Glutamatergic neuron (in vitro differentiated cells): ENCODE results near the gene ZNF777. TPM values are rescaled to one million over a fixed set of nuclear protein-coding genes. Genes with fewer than 3 reads are reported as not detected.
"Not testable (repeated sequence)": the region's sequence is repeated elsewhere in the genome, so short reads cannot be mapped to it uniquely, and the experiment has no call there.

Source experiments
- DNase-seq: peaks from one replicate; pipeline ENCODE4 v3.0.0; 2022
- H3K27ac Mint-ChIP-seq: one replicate; pipeline ENCODE4 v1.8.0; 2020; ENCODE audit warnings: mild to moderate bottlenecking, mixed read lengths, inconsistent platforms; ENCODE audit not compliant: unreplicated experiment
- H3K27me3 Mint-ChIP-seq: one replicate; pipeline ENCODE4 v1.8.0; 2020; ENCODE audit warnings: mild to moderate bottlenecking, moderate library complexity, mixed read lengths, inconsistent platforms; ENCODE audit not compliant: unreplicated experiment
- H3K36me3 Mint-ChIP-seq: one replicate; pipeline ENCODE4 v1.8.0; 2020; ENCODE audit warnings: mild to moderate bottlenecking, mixed read lengths, inconsistent platforms; ENCODE audit not compliant: unreplicated experiment
- H3K4me1 Mint-ChIP-seq: one replicate; pipeline ENCODE4 v1.8.0; 2020; ENCODE audit warnings: mild to moderate bottlenecking, low read depth, mixed read lengths, inconsistent platforms; ENCODE audit not compliant: unreplicated experiment
- H3K4me3 Mint-ChIP-seq: one replicate; pipeline ENCODE4 v1.8.0; 2020; ENCODE audit warnings: mild to moderate bottlenecking, mixed read lengths, inconsistent platforms; ENCODE audit not compliant: unreplicated experiment
- H3K9me3 Mint-ChIP-seq: one replicate; pipeline ENCODE4 v1.8.0; 2020; ENCODE audit warnings: mild to moderate bottlenecking, moderate library complexity, mixed read lengths, inconsistent platforms; ENCODE audit not compliant: unreplicated experiment
- CTCF ChIP-seq: fragments of 200-600 bp; sonication (generic); IDR thresholded peaks from one replicate; pipeline ENCODE4 v1.5.0; 2021; ENCODE audit not compliant: partially characterized antibody, unreplicated experiment
- total RNA-seq: library from RNA; stranded (reverse); fragmentation: NEBNext Ultra II Directional; extraction: Animal tissue kit (Norgen Biotek cat#: 25700); gene quantifications from one replicate; pipeline ENCODE4 v1.2.1, GENCODE V29; 2021; ENCODE audit not compliant: unreplicated experiment

Gene ZNF777
- total RNA-seq, 1 donor from 2014 or later: 18.0 TPM

- H3K4me1 Mint-ChIP-seq: peaks cover 10% of the 10 kb centered on the region
- peaks cover 4% of the 10 kb centered on the region for H3K9me3 Mint-ChIP-seq
- no peaks in the 10 kb centered on the region for H3K36me3 Mint-ChIP-seq
- peaks cover 9% of the 10 kb centered on the region for H3K27me3 Mint-ChIP-seq
- DNase-seq: no peak
- H3K4me3 Mint-ChIP-seq: no peak overlapping the region
- TF ChIP-seq CTCF: no peak
- no peak overlapping the region for H3K27ac Mint-ChIP-seq
Measured at GRCh38 chr7:149454750-149455149, 6.1 kb downstream of the ZNF777 start.

GRCh38 chr7:149454006-149454405 lies 6.9 kb downstream of the ZNF777 start:
- Mint-ChIP-seq H3K36me3 (no peaks in the 10 kb centered on the region), H3K4me1 (peaks cover 8% of the 10 kb centered on the region), H3K27ac (no peak overlapping the region), H3K4me3 (no peak overlapping the region), H3K9me3 (peaks cover 3% of the 10 kb centered on the region), H3K27me3 (peaks cover 7% of the 10 kb centered on the region)
- no peak for TF ChIP-seq CTCF
- no peak for DNase-seq

- H3K36me3 Mint-ChIP-seq: peaks cover 4% of the 10 kb centered on the region
- no peak overlapping the region for H3K27ac Mint-ChIP-seq
- no peak overlapping the region for H3K4me3 Mint-ChIP-seq
- H3K9me3 Mint-ChIP-seq: no peaks in the 10 kb centered on the region
- H3K27me3 Mint-ChIP-seq: no peaks in the 10 kb centered on the region
- H3K4me1 Mint-ChIP-seq: no peaks in the 10 kb centered on the region
- no peak for DNase-seq
- TF ChIP-seq CTCF: no peak
Measured at GRCh38 chr7:149450821-149451220, 10.0 kb downstream of the ZNF777 start.

- TF ChIP-seq CTCF: no peak
- H3K36me3 Mint-ChIP-seq: peaks cover 4% of the 10 kb centered on the region
- H3K9me3 Mint-ChIP-seq: no peaks in the 10 kb centered on the region
- DNase-seq: no peak
- no peak overlapping the region for H3K4me3 Mint-ChIP-seq
- H3K4me1 Mint-ChIP-seq: no peaks in the 10 kb centered on the region
- no peaks in the 10 kb centered on the region for H3K27me3 Mint-ChIP-seq
- H3K27ac Mint-ChIP-seq: no peak overlapping the region
Measured at GRCh38 chr7:149449897-149450296, 11.0 kb downstream of the ZNF777 start.

GRCh38 chr7:149448961-149449360 lies 11.9 kb downstream of the ZNF777 start:
- Mint-ChIP-seq H3K36me3 (peaks cover 4% of the 10 kb centered on the region), H3K4me1 (no peaks in the 10 kb centered on the region), H3K9me3 (no peaks in the 10 kb centered on the region), H3K27ac (no peak overlapping the region), H3K27me3 (no peaks in the 10 kb centered on the region), H3K4me3 (no peak overlapping the region)
- no peak for DNase-seq
- TF ChIP-seq CTCF: no peak

GRCh38 chr7:149446026-149446425 lies 14.8 kb downstream of the ZNF777 start:
- H3K4me1 Mint-ChIP-seq, H3K27me3 Mint-ChIP-seq, H3K4me3 Mint-ChIP-seq, H3K36me3 Mint-ChIP-seq, DNase-seq, H3K9me3 Mint-ChIP-seq, H3K27ac Mint-ChIP-seq: not testable (repeated sequence)
